GM18907 (cell line): ENCODE data around the gene SLC47A1.
A peak's percentile ranks its signal among the peaks of the same experiment; 100 is the strongest.
"Not testable (repeated sequence)": the region's sequence is repeated elsewhere in the genome, so short reads cannot be mapped to it uniquely, and the experiment has no call there.

Source experiments
- ATAC-seq: cut with Tn5 transposase; IDR thresholded peaks from one replicate; pipeline ENCODE4 v1.9.1; 2021; ENCODE audit warnings: mild to moderate bottlenecking, moderate library complexity; ENCODE audit not compliant: unreplicated experiment

Gene SLC47A1

GRCh38 chr17:19533718-19534561, at the start of gene SLC47A1:
Gene SLC47A1, plus strand, starts transcription at chr17:19533854. Its CDS starts 86 bp downstream, at chr17:19533940.
- ATAC-seq, result no peak

GRCh38 chr17:19485800-19486340, 47.8 kb upstream of the SLC47A1 start:
- ATAC-seq, result no peak

GRCh38 chr17:19486351-19487023, 47.2 kb upstream of the SLC47A1 start:
- no peak for ATAC-seq

- no peak for ATAC-seq
These were observed 46.5 kb upstream of the SLC47A1 start for GRCh38 chr17:19487024-19487600.

GRCh38 chr17:19492141-19492540, 41.5 kb upstream of the SLC47A1 start:
- ATAC-seq, result no peak

- no peak for ATAC-seq
These were observed 38.5 kb upstream of the SLC47A1 start for GRCh38 chr17:19494961-19495806.

GRCh38 chr17:19495828-19496528, 37.7 kb upstream of the SLC47A1 start:
- ATAC-seq, result no peak

- ATAC-seq, result no peak
These were observed 36.0 kb upstream of the SLC47A1 start for GRCh38 chr17:19497624-19498023.

- no peak for ATAC-seq
These were observed 32.4 kb upstream of the SLC47A1 start for GRCh38 chr17:19501219-19501618.

GRCh38 chr17:19502517-19502916, 31.1 kb upstream of the SLC47A1 start:
- no peak for ATAC-seq

- not testable (repeated sequence) for ATAC-seq
These were observed 28.1 kb upstream of the SLC47A1 start for GRCh38 chr17:19505561-19505960.

- peak; percentile 74 for ATAC-seq
These were observed 25.7 kb upstream of the SLC47A1 start for GRCh38 chr17:19507775-19508576.

GRCh38 chr17:19508577-19508867, 25.1 kb upstream of the SLC47A1 start:
- no peak for ATAC-seq

GRCh38 chr17:19509281-19509852, 24.3 kb upstream of the SLC47A1 start:
- not testable (repeated sequence) for ATAC-seq

GRCh38 chr17:19510903-19511302, 22.8 kb upstream of the SLC47A1 start:
- ATAC-seq, result no peak

- ATAC-seq, result no peak
These were observed 19.7 kb upstream of the SLC47A1 start for GRCh38 chr17:19513897-19514488.

- no peak for ATAC-seq
These were observed 16.0 kb upstream of the SLC47A1 start for GRCh38 chr17:19517699-19518098.

GRCh38 chr17:19519388-19520291, 14.0 kb upstream of the SLC47A1 start:
- not testable (repeated sequence) for ATAC-seq
